Prostate gland (tissue), 2 donors: ENCODE data around the gene ASCC2. TPM values are rescaled to one million over a fixed set of nuclear protein-coding genes. Genes with fewer than 3 reads are reported as not detected.

Source experiments
- DNase-seq: peaks from one replicate; pipeline ENCODE4 v3.0.0-alpha.2; 2019; ENCODE audit warnings: low spot score
- H3K27ac ChIP-seq, 2 donors: fragments of 200-600 bp; sonication (generic); 2 replicates each; pipeline ENCODE4 v1.5.1; 2017 to 2019
- H3K27me3 ChIP-seq: fragments of 200-600 bp; sonication (generic); replicated peaks from 2 replicates; pipeline ENCODE4 v1.5.1; 2019; ENCODE audit not compliant: insufficient read depth
- H3K36me3 ChIP-seq, 2 donors: fragments of 200-600 bp; sonication (generic); 1 replicate in 1 of 2; 2 replicates in 1 of 2; pipeline versions ENCODE4 v1.5.1 to v1.8.1; 2017 to 2019
- H3K4me1 ChIP-seq: fragments of 200-600 bp; sonication (generic); replicated peaks from 2 replicates; pipeline ENCODE4 v1.5.1; 2019
- H3K4me3 ChIP-seq, 2 donors: fragments of 200-600 bp; sonication (generic); 2 replicates each; pipeline ENCODE4 v1.5.1; 2017 to 2019
- H3K9me3 ChIP-seq: fragments of 200-600 bp; sonication (generic); 2 replicates; pipeline ENCODE4 v1.5.1; 2017
- POLR2A ChIP-seq: fragments of 450-650 bp; IDR thresholded peaks from one replicate; pipeline ENCODE4 v1.6.1; 2016; ENCODE audit warnings: antibody characterized with exemption, mild to moderate bottlenecking
- POLR2AphosphoS5 ChIP-seq: sonication (generic); formaldehyde crosslinking; IDR thresholded peaks from one replicate; pipeline ENCODE4 v1.6.1; 2017; ENCODE audit warnings: antibody characterized with exemption
- WGBS: methylation state at CpG from one replicate; pipeline ENCODE4 v1.1.5; 2018; 5-methylcytosine and 5-hydroxymethylcytosine counted together
- intact Hi-C: fragments of 100-400 bp; cut with DNase I; formaldehyde crosslinking; loops from one replicate; pipeline ENCODE4 v1.14.2; 2022
- total RNA-seq, 2 donors: library from RNA; depleted of rRNA; stranded (reverse); fragments of >200 nt; gene quantifications; one replicate each; pipeline ENCODE4 v1.1.0, GENCODE V29; 2016
- TF ChIP-seq, protein P1 (sequence below), 4 experiments: fragments of 200-600 bp in 2 of 4; fragments of 450-650 bp in 2 of 4; sonication (generic) in 2 of 4; IDR thresholded peaks; 1 replicate in 3 of 4; 2 replicates in 1 of 4; pipeline ENCODE4 v1.5.1; 2016 to 2019; ENCODE audit warnings: antibody characterized with exemption in 4 of 4, mild to moderate bottlenecking in 2 of 4, moderate library complexity in 2 of 4

The ASCC2 gene
- total RNA-seq, 2 donors from 2014 or later = 42.5 to 82.6 TPM

GRCh38 chr22:29797351-29797750, 40.7 kb downstream of the ASCC2 start:
- WGBS = 89% methylated on average over 3 of the region's 3 CpGs
- intact Hi-C loops = no loop called here
- no peaks in the 10 kb centered on the region for H3K9me3 ChIP-seq
- TF ChIP-seq POLR2A (no peak), POLR2AphosphoS5 (no peak)
- TF ChIP-seq, protein P1, sequence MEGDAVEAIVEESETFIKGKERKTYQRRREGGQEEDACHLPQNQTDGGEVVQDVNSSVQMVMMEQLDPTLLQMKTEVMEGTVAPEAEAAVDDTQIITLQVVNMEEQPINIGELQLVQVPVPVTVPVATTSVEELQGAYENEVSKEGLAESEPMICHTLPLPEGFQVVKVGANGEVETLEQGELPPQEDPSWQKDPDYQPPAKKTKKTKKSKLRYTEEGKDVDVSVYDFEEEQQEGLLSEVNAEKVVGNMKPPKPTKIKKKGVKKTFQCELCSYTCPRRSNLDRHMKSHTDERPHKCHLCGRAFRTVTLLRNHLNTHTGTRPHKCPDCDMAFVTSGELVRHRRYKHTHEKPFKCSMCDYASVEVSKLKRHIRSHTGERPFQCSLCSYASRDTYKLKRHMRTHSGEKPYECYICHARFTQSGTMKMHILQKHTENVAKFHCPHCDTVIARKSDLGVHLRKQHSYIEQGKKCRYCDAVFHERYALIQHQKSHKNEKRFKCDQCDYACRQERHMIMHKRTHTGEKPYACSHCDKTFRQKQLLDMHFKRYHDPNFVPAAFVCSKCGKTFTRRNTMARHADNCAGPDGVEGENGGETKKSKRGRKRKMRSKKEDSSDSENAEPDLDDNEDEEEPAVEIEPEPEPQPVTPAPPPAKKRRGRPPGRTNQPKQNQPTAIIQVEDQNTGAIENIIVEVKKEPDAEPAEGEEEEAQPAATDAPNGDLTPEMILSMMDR (IDR thresholded peaks at IDR 0.05) = no peak
- peak overlapping the region; percentile 71 to 82 for H3K27ac ChIP-seq
- no peaks in the 10 kb centered on the region for H3K27me3 ChIP-seq
- H3K4me3 ChIP-seq = no peak overlapping the region
- H3K36me3 ChIP-seq = peaks cover 10 to 11% of the 10 kb centered on the region in 2 donors
- DNase-seq = no peak
- peaks cover 34% of the 10 kb centered on the region for H3K4me1 ChIP-seq

- H3K4me1 ChIP-seq = peaks cover 33% of the 10 kb centered on the region
- DNase-seq = peak; percentile 44
- 35% methylated on average over 5 of the region's 5 CpGs for WGBS
- intact Hi-C loops = no loop called here
- peak; percentile 36 for TF ChIP-seq POLR2AphosphoS5
- TF ChIP-seq, protein P1 (IDR thresholded peaks at IDR 0.05) = no peak
- H3K9me3 ChIP-seq = no peaks in the 10 kb centered on the region
- H3K27me3 ChIP-seq = no peaks in the 10 kb centered on the region
- H3K36me3 ChIP-seq = peaks cover 6 to 25% of the 10 kb centered on the region in 2 donors
- no peak overlapping the region for H3K4me3 ChIP-seq
- H3K27ac ChIP-seq = peak overlapping the region; percentile 12 to 38
Measured at GRCh38 chr22:29795663-29796062, 42.4 kb downstream of the ASCC2 start.

GRCh38 chr22:29793396-29793795, 44.7 kb downstream of the ASCC2 start:
- H3K27me3 ChIP-seq = no peaks in the 10 kb centered on the region
- no peak overlapping the region for H3K4me3 ChIP-seq
- H3K27ac ChIP-seq = no peak overlapping the region
- TF ChIP-seq, protein P1 (IDR thresholded peaks at IDR 0.05) = no peak
- TF ChIP-seq POLR2A (no peak), POLR2AphosphoS5 (no peak)
- WGBS = 97% methylated on average over 17 of the region's 17 CpGs
- no peak for DNase-seq
- H3K4me1 ChIP-seq = peaks cover 17% of the 10 kb centered on the region
- no peaks in the 10 kb centered on the region for H3K9me3 ChIP-seq
- intact Hi-C loops = no loop called here
- H3K36me3 ChIP-seq = peaks cover 6 to 47% of the 10 kb centered on the region in 2 donors

- DNase-seq = no peak
- WGBS = 95% methylated on average over 5 of the region's 5 CpGs
- no peaks in the 10 kb centered on the region for H3K9me3 ChIP-seq
- intact Hi-C loops = no loop called here
- H3K4me3 ChIP-seq = no peak overlapping the region
- H3K4me1 ChIP-seq = peaks cover 2% of the 10 kb centered on the region
- H3K36me3 ChIP-seq = peaks cover 6 to 48% of the 10 kb centered on the region in 2 donors
- no peak for TF ChIP-seq POLR2AphosphoS5
- H3K27ac ChIP-seq = no peak overlapping the region
- H3K27me3 ChIP-seq = no peaks in the 10 kb centered on the region
Measured at GRCh38 chr22:29790061-29790460, 48.0 kb downstream of the ASCC2 start.

DNA sequence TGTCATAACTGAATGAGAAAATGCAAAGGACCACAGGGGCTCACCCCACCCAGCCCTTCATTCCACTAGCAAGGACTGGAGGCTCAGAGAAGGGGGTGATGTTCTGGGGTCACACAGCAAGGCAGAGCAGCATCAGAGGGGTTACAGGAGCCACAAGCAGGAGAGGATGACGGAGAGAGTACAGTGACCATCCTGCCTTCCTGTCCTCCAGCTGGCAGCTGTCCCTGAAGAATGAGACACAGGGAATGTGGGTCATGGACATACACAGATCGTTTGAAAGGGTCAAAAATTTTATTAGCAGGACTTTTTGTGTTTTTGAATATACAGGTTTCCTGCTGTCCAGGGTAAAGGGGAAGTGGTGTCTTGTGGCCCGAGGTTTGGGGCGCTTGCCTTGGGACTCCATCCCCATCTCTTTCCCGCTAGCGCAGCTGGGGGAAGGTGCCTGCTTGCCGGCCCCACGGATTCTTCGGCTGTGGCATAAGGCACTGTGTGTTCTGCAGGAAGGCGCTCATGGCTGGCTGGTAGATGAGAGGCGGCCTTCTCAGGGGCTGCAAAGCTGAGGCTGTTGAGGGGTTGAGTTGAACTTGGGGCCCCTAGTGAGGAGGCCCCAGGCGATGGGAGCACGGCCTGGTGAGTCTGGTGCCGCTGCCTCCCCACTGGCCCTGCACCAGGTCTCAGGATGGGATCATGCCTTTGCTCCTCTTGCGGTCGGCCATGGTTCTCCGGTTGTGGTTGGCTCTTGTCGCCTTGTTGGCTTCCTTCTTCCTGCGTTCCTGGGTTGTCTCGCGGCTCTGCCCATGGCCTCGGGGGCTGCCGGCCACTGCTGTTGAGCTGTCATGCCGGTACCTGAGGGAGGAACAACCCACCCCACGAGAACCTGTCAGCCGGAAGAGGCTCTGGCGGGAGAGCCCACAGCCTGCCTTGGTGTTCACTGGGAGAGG, 49.5 kb downstream of the ASCC2 start:
- TF ChIP-seq POLR2A (no peak), POLR2AphosphoS5 (no peak)
- TF ChIP-seq, protein P1 (IDR thresholded peaks at IDR 0.05) = no peak
- DNase-seq = no peak
- Histone ChIP-seq H3K4me1 (peaks cover 8% of the 10 kb centered on the region), H3K27me3 (no peaks in the 10 kb centered on the region), H3K4me3 (no peak overlapping the region), H3K27ac (no peak overlapping the region), H3K36me3 (peaks cover 6 to 48% of the 10 kb centered on the region in 2 donors), H3K9me3 (no peaks in the 10 kb centered on the region)
- intact Hi-C loops = no loop called here
- 85% methylated on average over 27 of the region's 27 CpGs for WGBS
